Measurements from ENCODE around the gene FANCB.

FANCB gene

DNA sequence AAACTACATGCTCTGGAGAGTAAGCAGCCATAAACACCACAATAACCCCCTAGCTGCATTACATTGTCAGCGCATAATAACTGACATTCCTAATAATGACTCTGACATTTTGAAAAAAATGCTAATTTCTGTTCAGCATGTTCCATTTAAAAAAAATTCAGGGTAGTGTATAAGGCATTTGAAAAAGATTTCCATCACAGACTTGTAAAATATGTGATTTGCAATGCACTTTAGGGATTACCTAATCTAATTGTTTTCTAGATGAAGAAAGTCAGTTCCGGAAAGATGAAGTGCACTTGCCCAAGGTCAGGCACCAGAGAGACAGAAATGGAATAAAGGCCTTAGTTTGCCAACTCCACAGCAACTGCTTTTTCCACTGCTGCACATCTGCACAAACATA, 55.3 kb downstream of the FANCB start:
- H3K9me3 ChIP-seq (ENCODE audit: insufficient read depth, low read length), result no peaks in the 10 kb centered on the region
- H3K79me2 ChIP-seq (ENCODE audit: insufficient read depth, low read length), result no peaks in the 10 kb centered on the region
- no peaks in the 10 kb centered on the region for H3K27me3 ChIP-seq (ENCODE audit: low read length)
- no peaks in the 10 kb centered on the region for H3F3A ChIP-seq (ENCODE audit: insufficient read depth)
- no peak overlapping the region for H3K9ac ChIP-seq (ENCODE audit: low read length)
- no peak overlapping the region for H2AFZ ChIP-seq (ENCODE audit: low read depth, low read length, severe bottlenecking)
- no peaks in the 10 kb centered on the region for H3K36me3 ChIP-seq (ENCODE audit: low read length)
- no peak for TF ChIP-seq EZH2phosphoT487 (conservative IDR thresholded peaks at IDR 0.05; ENCODE audit: low read length)
- TF ChIP-seq, protein P1, sequence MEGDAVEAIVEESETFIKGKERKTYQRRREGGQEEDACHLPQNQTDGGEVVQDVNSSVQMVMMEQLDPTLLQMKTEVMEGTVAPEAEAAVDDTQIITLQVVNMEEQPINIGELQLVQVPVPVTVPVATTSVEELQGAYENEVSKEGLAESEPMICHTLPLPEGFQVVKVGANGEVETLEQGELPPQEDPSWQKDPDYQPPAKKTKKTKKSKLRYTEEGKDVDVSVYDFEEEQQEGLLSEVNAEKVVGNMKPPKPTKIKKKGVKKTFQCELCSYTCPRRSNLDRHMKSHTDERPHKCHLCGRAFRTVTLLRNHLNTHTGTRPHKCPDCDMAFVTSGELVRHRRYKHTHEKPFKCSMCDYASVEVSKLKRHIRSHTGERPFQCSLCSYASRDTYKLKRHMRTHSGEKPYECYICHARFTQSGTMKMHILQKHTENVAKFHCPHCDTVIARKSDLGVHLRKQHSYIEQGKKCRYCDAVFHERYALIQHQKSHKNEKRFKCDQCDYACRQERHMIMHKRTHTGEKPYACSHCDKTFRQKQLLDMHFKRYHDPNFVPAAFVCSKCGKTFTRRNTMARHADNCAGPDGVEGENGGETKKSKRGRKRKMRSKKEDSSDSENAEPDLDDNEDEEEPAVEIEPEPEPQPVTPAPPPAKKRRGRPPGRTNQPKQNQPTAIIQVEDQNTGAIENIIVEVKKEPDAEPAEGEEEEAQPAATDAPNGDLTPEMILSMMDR (IDR thresholded peaks at IDR 0.05; ENCODE audit: insufficient read depth, low read length, poor library complexity, severe bottlenecking), result no peak
- H3K9me2 ChIP-seq (replicated peaks; ENCODE audit: insufficient read depth, low read length), result no peaks in the 10 kb centered on the region
- no peaks in the 10 kb centered on the region for H4K20me1 ChIP-seq (ENCODE audit: low read depth, low read length)
- H3K27ac ChIP-seq (ENCODE audit: low read depth, low read length), result no peak overlapping the region
- H3K4me2 ChIP-seq (ENCODE audit: low read depth, low read length, poor library complexity, severe bottlenecking), result no peak overlapping the region
- no peak overlapping the region for H3K4me3 ChIP-seq (ENCODE audit: insufficient read depth, low read length, poor library complexity, severe bottlenecking)

DNA sequence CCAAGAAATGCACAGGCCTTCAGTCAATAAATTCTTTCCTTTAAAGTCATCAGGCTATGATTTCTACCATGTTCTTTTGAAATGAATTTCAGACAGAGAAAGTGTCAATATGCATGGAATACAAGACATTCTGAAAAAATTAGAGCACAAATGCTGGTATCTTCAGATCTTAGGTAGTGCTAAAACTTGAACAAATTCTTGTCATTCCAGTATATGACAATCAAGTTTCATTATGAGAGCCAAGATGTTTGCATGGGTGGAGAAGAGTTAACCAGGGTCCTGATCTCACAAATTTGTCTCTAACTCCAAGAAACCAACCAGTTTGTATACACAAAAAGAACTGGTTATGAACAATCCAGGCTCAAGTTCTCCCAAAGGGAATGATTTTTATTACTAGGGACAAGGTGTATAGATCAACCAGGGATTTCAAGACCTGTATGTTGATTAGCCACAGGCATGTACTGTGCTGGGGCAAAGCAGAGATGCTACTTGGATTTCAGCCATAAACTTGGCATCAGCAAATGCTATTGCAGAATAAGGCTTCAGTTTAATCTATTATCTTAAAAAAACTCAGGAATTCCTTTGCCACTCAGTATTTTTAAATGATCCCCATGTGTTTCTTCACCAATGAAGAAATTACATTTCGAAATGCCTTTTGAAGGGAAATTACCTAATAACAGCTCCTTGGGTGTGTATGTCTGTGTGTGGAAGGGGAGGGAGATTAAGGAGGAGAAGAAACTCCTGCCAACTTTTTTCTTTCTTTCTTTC, 69.7 kb downstream of the FANCB start:
- Histone ChIP-seq H3K9me3 (ENCODE audit: insufficient read depth, low read length) (no peaks in the 10 kb centered on the region), H3K79me2 (ENCODE audit: insufficient read depth, low read length) (no peaks in the 10 kb centered on the region), H2AFZ (ENCODE audit: low read depth, low read length, severe bottlenecking) (no peak overlapping the region), H3F3A (ENCODE audit: insufficient read depth) (no peaks in the 10 kb centered on the region), H3K4me3 (ENCODE audit: insufficient read depth, low read length, poor library complexity, severe bottlenecking) (no peak overlapping the region), H3K4me2 (ENCODE audit: low read depth, low read length, poor library complexity, severe bottlenecking) (no peak overlapping the region), H3K27ac (ENCODE audit: low read depth, low read length) (no peak overlapping the region), H3K9me2 (replicated peaks; ENCODE audit: insufficient read depth, low read length) (no peaks in the 10 kb centered on the region), H3K36me3 (ENCODE audit: low read length) (no peaks in the 10 kb centered on the region), H4K20me1 (ENCODE audit: low read depth, low read length) (no peaks in the 10 kb centered on the region), H3K27me3 (ENCODE audit: low read length) (no peaks in the 10 kb centered on the region), H3K9ac (ENCODE audit: low read length) (no peak overlapping the region)
- TF ChIP-seq, protein P1 (IDR thresholded peaks at IDR 0.05; ENCODE audit: insufficient read depth, low read length, poor library complexity, severe bottlenecking), result no peak

DNA sequence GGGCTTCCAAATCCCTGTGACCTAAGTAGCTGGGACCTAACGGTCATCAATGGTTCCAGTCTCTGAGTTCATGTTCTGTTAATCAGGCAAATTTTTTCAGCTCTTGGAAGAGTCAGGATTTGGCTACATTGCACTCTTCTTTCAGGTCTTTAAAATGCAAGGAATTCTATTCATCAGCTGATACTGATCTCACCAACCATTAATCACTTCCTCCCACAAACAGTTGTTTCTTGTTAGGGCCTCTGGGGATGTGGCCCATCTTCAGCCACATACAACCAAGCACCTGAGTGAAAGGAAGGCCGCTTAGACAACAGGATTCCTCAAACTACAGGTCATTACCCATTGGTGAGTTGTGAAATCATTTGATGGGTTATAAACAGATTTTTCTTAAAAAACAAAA, 71.7 kb downstream of the FANCB start:
- Histone ChIP-seq H3K9me2 (replicated peaks; ENCODE audit: insufficient read depth, low read length) (no peaks in the 10 kb centered on the region), H3K9ac (ENCODE audit: low read length) (no peak overlapping the region), H3K79me2 (ENCODE audit: insufficient read depth, low read length) (no peaks in the 10 kb centered on the region), H3K4me2 (ENCODE audit: low read depth, low read length, poor library complexity, severe bottlenecking) (no peak overlapping the region), H3K36me3 (ENCODE audit: low read length) (no peaks in the 10 kb centered on the region), H3K27ac (ENCODE audit: low read depth, low read length) (no peak overlapping the region), H3K27me3 (ENCODE audit: low read length) (no peaks in the 10 kb centered on the region), H3K4me3 (ENCODE audit: insufficient read depth, low read length, poor library complexity, severe bottlenecking) (no peak overlapping the region), H4K20me1 (ENCODE audit: low read depth, low read length) (no peaks in the 10 kb centered on the region), H3F3A (ENCODE audit: insufficient read depth) (no peaks in the 10 kb centered on the region), H2AFZ (ENCODE audit: low read depth, low read length, severe bottlenecking) (no peak overlapping the region), H3K9me3 (ENCODE audit: insufficient read depth, low read length) (no peaks in the 10 kb centered on the region)
- no peak for TF ChIP-seq EZH2phosphoT487 (conservative IDR thresholded peaks at IDR 0.05; ENCODE audit: low read length)
- TF ChIP-seq, protein P1 (IDR thresholded peaks at IDR 0.05; ENCODE audit: insufficient read depth, low read length, poor library complexity, severe bottlenecking), result no peak

All from SU-DHL-6 (cell line).